ENCODE results near the gene SLC24A4. TPM values are rescaled to one million over a fixed set of nuclear protein-coding genes. Genes with fewer than 3 reads are reported as not detected.

SLC24A4 gene
- total RNA-seq, 1 experiment from 2014 or later: not detected

GRCh38 chr14:92277031-92277430 lies 45.9 kb upstream of the SLC24A4 start:
- no peak for TF ChIP-seq ELF1 (IDR thresholded peaks at IDR 0.05; ENCODE audit: borderline replicate concordance, low read depth)
- TF ChIP-seq ATF3 (IDR thresholded peaks at IDR 0.05): no peak
- no peak for TF ChIP-seq CBX3 (IDR thresholded peaks at IDR 0.05; ENCODE audit: low read depth)
- no peak for TF ChIP-seq EZH2 (IDR thresholded peaks at IDR 0.05)
- TF ChIP-seq EZH2phosphoT487 (IDR thresholded peaks at IDR 0.05; ENCODE audit: borderline replicate concordance): no peak
- Histone ChIP-seq H2AFZ (ENCODE audit: low read depth, low read length, poor library complexity, severe bottlenecking) (no peak overlapping the region), H3K4me1 (ENCODE audit: control insufficient read depth in 1 of 2, insufficient read depth in 2 of 2, low read length in 2 of 2) (no peaks in the 10 kb centered on the region), H3K27me3 (ENCODE audit: insufficient read depth, low read length) (peaks cover 11% of the 10 kb centered on the region), H4K20me1 (ENCODE audit: insufficient read depth) (no peaks in the 10 kb centered on the region), H3K79me2 (ENCODE audit: insufficient read depth, low read length) (no peaks in the 10 kb centered on the region), H3K4me2 (ENCODE audit: low read length) (no peak overlapping the region), H3K36me3 (ENCODE audit: control insufficient read depth in 1 of 2, insufficient read depth in 2 of 2, low read length in 2 of 2) (no peaks in the 10 kb centered on the region), H3K4me3 (replicated peaks in 1 of 2; ENCODE audit: low read depth in 1 of 2, low read length in 2 of 2) (no peak overlapping the region), H3K27ac (ENCODE audit: low read depth, low read length) (no peak overlapping the region), H3K9me3 (ENCODE audit: control insufficient read depth in 1 of 2, insufficient read depth in 1 of 2, low read depth in 1 of 2, low read length in 2 of 2) (no peaks in the 10 kb centered on the region), H3K9ac (ENCODE audit: low read length) (no peak overlapping the region), H3K9me2 (ENCODE audit: insufficient read depth) (no peaks in the 10 kb centered on the region)
- no TSS peak for BruUV-seq (replicated peaks)
- intact Hi-C loops (cut with micrococcal nuclease): no loop called here
- ATAC-seq (no peak), DNase-seq (ENCODE audit: low read depth, low spot score) (no peak)
- POLR2A ChIA-PET: no interaction called here
- CTCF ChIA-PET: no interaction called here
- RAD21 ChIA-PET (ENCODE audit: low non-redundant PET in 1 of 2, low total read pairs in 2 of 2, uncharacterized antibody in 2 of 2, unreplicated experiment in 2 of 2): no interaction called here

- ChIA-PET RAD21 (ENCODE audit: low non-redundant PET in 1 of 2, low total read pairs in 2 of 2, uncharacterized antibody in 2 of 2, unreplicated experiment in 2 of 2) (no interaction called here), CTCF (no interaction called here), POLR2A (no interaction called here)
- TF ChIP-seq TCF7L2 (IDR thresholded peaks at IDR 0.05; ENCODE audit: borderline replicate concordance, extremely low read depth, insufficient read depth, insufficient read length): peak; percentile 29
- TF ChIP-seq ZBTB33 (IDR thresholded peaks at IDR 0.05; ENCODE audit: extremely low read depth, insufficient replicate concordance, low read length): no peak
- no peaks in the 10 kb centered on the region for H3K9me2 ChIP-seq (ENCODE audit: insufficient read depth)
- H3K9ac ChIP-seq (ENCODE audit: low read length): no peak overlapping the region
- H3K27me3 ChIP-seq (ENCODE audit: insufficient read depth, low read length): peaks cover 3% of the 10 kb centered on the region; the same call in 1 of the 2 replicates
- no peak overlapping the region for H3K4me2 ChIP-seq (ENCODE audit: low read length)
- no peak for DNase-seq (ENCODE audit: low read depth, low spot score)
- no peak overlapping the region for H3K27ac ChIP-seq (ENCODE audit: low read depth, low read length)
- no peaks in the 10 kb centered on the region for H3K79me2 ChIP-seq (ENCODE audit: insufficient read depth, low read length)
- H3K4me3 ChIP-seq (replicated peaks in 1 of 2; ENCODE audit: low read depth in 1 of 2, low read length in 2 of 2): no peak overlapping the region
- no peak overlapping the region for H2AFZ ChIP-seq (ENCODE audit: low read depth, low read length, poor library complexity, severe bottlenecking)
- no TSS peak for BruUV-seq (replicated peaks)
- H4K20me1 ChIP-seq (ENCODE audit: insufficient read depth): no peaks in the 10 kb centered on the region
- H3K9me3 ChIP-seq (ENCODE audit: control insufficient read depth in 1 of 2, insufficient read depth in 1 of 2, low read depth in 1 of 2, low read length in 2 of 2): no peaks in the 10 kb centered on the region
- ATAC-seq: no peak
- H3K36me3 ChIP-seq (ENCODE audit: control insufficient read depth in 1 of 2, insufficient read depth in 2 of 2, low read length in 2 of 2): no peaks in the 10 kb centered on the region
- H3K4me1 ChIP-seq (ENCODE audit: control insufficient read depth in 1 of 2, insufficient read depth in 2 of 2, low read length in 2 of 2): no peaks in the 10 kb centered on the region
- intact Hi-C loops (cut with micrococcal nuclease): no loop called here
Observed at GRCh38 chr14:92280554-92281262, 42.3 kb upstream of the SLC24A4 start.
